ENCODE data around the gene NXN.

- TF ChIP-seq POLR2AphosphoS5 (IDR thresholded peaks at IDR 0.05; ENCODE audit: low read depth, low read length) (no peak), POLR2A (IDR thresholded peaks at IDR 0.05; ENCODE audit: low read depth, low read length) (no peak), TAF1 (IDR thresholded peaks at IDR 0.05; ENCODE audit: borderline replicate concordance, low read depth, low read length) (no peak)
Measured at GRCh38 chr17:798246-798645, 181.3 kb downstream of the NXN start.
